H1 (cell line): ENCODE measurements around the gene NFATC4. TPM values are rescaled to one million over a fixed set of nuclear protein-coding genes. Genes with fewer than 3 reads are reported as not detected.
A peak's percentile ranks its signal among the peaks of the same experiment; 100 is the strongest.

Experiments
- CTCF ChIA-PET: fragments of 300-600 bp; sonication (Branson Sonifier 250); formaldehyde crosslinking; loops from one replicate; lab custom pipeline; 2021; ENCODE audit not compliant: partially characterized antibody; lab: Charles Lee
- POLR2A ChIA-PET: fragments of 300-600 bp; sonication (Branson Sonifier 250); formaldehyde crosslinking; loops from one replicate; lab custom pipeline; 2021; ENCODE audit warnings: inconsistent platforms; ENCODE audit not compliant: partially characterized antibody; lab: Charles Lee
- DNase-seq, 2 experiments: peaks; one replicate each; pipeline versions ENCODE4 v3.0.0 to v3.0.0-alpha.2; 2010 to 2022; ENCODE audit warnings: low spot score in 2 of 2, low read depth in 1 of 2, mixed read lengths in 1 of 2
- FAIRE-seq: peaks from 2 replicates; lab custom pipeline; 2011; peaks lifted over from hg19 to GRCh38; lab: Jason Lieb, UNC
- H2AFZ ChIP-seq: 2 replicates; pipeline ENCODE4 v1.8.1; 2012; ENCODE audit warnings: low read length, inconsistent platforms
- H2AK5ac ChIP-seq: 2 replicates; pipeline ENCODE4 v1.6.1; 2013; ENCODE audit warnings: low read depth, low read length
- H2BK120ac ChIP-seq: replicated peaks from 2 replicates; pipeline ENCODE3; 2013; ENCODE audit warnings: low read depth, low read length, inconsistent platforms
- H2BK12ac ChIP-seq: 2 replicates; pipeline ENCODE4 v1.6.1; 2013; ENCODE audit warnings: low read depth, low read length
- H2BK15ac ChIP-seq: 2 replicates; pipeline ENCODE4 v1.6.1; 2013; ENCODE audit warnings: low read length
- H2BK20ac ChIP-seq: 2 replicates; pipeline ENCODE4 v1.6.1; 2013; ENCODE audit warnings: low read length
- H2BK5ac ChIP-seq: 2 replicates; pipeline ENCODE4 v1.6.1; 2013; ENCODE audit warnings: low read depth, low read length
- H3K14ac ChIP-seq: 2 replicates; pipeline ENCODE4 v1.6.1; 2013; ENCODE audit warnings: inconsistent platforms; ENCODE audit not compliant: insufficient read length
- H3K18ac ChIP-seq: 2 replicates; pipeline ENCODE4 v1.6.1; 2013; ENCODE audit warnings: low read length; ENCODE audit errors: extremely low read depth
- H3K23ac ChIP-seq: 2 replicates; pipeline ENCODE4 v1.6.1; 2013; ENCODE audit warnings: inconsistent platforms; ENCODE audit not compliant: insufficient read length
- H3K23me2 ChIP-seq: 2 replicates; pipeline ENCODE4 v1.6.1; 2013; ENCODE audit warnings: low read depth, low read length
- H3K27ac ChIP-seq: 2 replicates; pipeline ENCODE4 v1.6.1; 2011; ENCODE audit warnings: low read depth, low read length, inconsistent platforms
- H3K27me3 ChIP-seq, 4 experiments: replicated peaks in 1 of 4; 1 replicate in 1 of 4; 2 replicates in 3 of 4; pipeline versions ENCODE4 v1.6.1 to v1.8.1; 2011 to 2013; ENCODE audit warnings: low read length in 3 of 4, mild to moderate bottlenecking in 3 of 4, inconsistent platforms in 2 of 4, mixed read lengths in 2 of 4, moderate library complexity in 1 of 4; ENCODE audit not compliant: control insufficient read depth in 3 of 4, insufficient read depth in 3 of 4; ENCODE audit errors: extremely low read depth in 1 of 4
- H3K36me3 ChIP-seq, 4 experiments: 2 replicates each; pipeline versions ENCODE4 v1.6.1 to v1.8.1; 2011 to 2013; ENCODE audit warnings: mild to moderate bottlenecking in 4 of 4, low read length in 3 of 4, moderate library complexity in 2 of 4, control low read depth in 1 of 4, inconsistent platforms in 1 of 4; ENCODE audit not compliant: insufficient read depth in 4 of 4, control insufficient read depth in 2 of 4
- H3K4ac ChIP-seq: replicated peaks from 2 replicates; pipeline ENCODE3; 2013; ENCODE audit warnings: low read length, low read depth, mixed read lengths, inconsistent platforms; ENCODE audit not compliant: insufficient read length
- H3K4me1 ChIP-seq, 4 experiments: replicated peaks in 1 of 4; 1 replicate in 1 of 4; 2 replicates in 3 of 4; pipeline versions ENCODE4 v1.6.1 to v1.8.1; 2011 to 2013; ENCODE audit warnings: low read length in 3 of 4, inconsistent platforms in 2 of 4, mixed read lengths in 1 of 4; ENCODE audit not compliant: insufficient read depth in 4 of 4, control insufficient read depth in 3 of 4
- H3K4me2 ChIP-seq, 2 experiments: 2 replicates each; pipeline versions ENCODE4 v1.6.1 to v1.8.1; 2011 to 2013; ENCODE audit warnings: low read depth in 2 of 2, low read length in 2 of 2, control low read depth in 1 of 2, inconsistent platforms in 1 of 2, mild to moderate bottlenecking in 1 of 2; ENCODE audit not compliant: insufficient read depth in 1 of 2
- H3K4me3 ChIP-seq, 4 experiments: fragments of 200-600, 300-600 bp in 1 of 4; sonication (generic), shearing (Covaris generic), sonication (Bioruptor Twin) in 1 of 4; 2 replicates each; pipeline versions ENCODE4 v1.5.1 to v1.8.1; 2011 to 2016; ENCODE audit warnings: low read length in 4 of 4, low read depth in 3 of 4, control low read depth in 2 of 4, inconsistent platforms in 2 of 4, mild to moderate bottlenecking in 2 of 4, mixed read lengths in 1 of 4, moderate library complexity in 1 of 4; ENCODE audit not compliant: insufficient read depth in 2 of 4; ENCODE audit errors: extremely low read depth in 1 of 4
- H3K56ac ChIP-seq: replicated peaks from 2 replicates; pipeline ENCODE3; 2013; ENCODE audit warnings: low read depth, mild to moderate bottlenecking, mixed read lengths, low read length, inconsistent platforms; ENCODE audit not compliant: insufficient read length
- H3K79me1 ChIP-seq: 2 replicates; pipeline ENCODE4 v1.6.1; 2013; ENCODE audit warnings: low read depth, low read length, control low read depth
- H3K79me2 ChIP-seq, 2 experiments: 2 replicates each; pipeline versions ENCODE4 v1.6.1 to v1.8.1; 2012 to 2013; ENCODE audit warnings: low read length in 2 of 2, mild to moderate bottlenecking in 2 of 2, inconsistent platforms in 1 of 2; ENCODE audit not compliant: insufficient read depth in 2 of 2, control insufficient read depth in 1 of 2
- H3K9ac ChIP-seq, 4 experiments: replicated peaks in 1 of 4; 1 replicate in 1 of 4; 2 replicates in 3 of 4; pipeline versions ENCODE4 v1.6.1 to v1.8.1; 2011 to 2013; ENCODE audit warnings: low read depth in 3 of 4, low read length in 3 of 4, control low read depth in 2 of 4, mild to moderate bottlenecking in 2 of 4, moderate library complexity in 2 of 4, inconsistent platforms in 1 of 4; ENCODE audit errors: extremely low read depth in 1 of 4
- H3K9me3 ChIP-seq, 2 experiments: 2 replicates each; pipeline versions ENCODE4 v1.6.1 to v1.8.1; 2012 to 2013; ENCODE audit warnings: mild to moderate bottlenecking in 2 of 2, moderate library complexity in 2 of 2, control low read depth in 1 of 2, inconsistent platforms in 1 of 2, low read depth in 1 of 2, low read length in 1 of 2, mixed read lengths in 1 of 2; ENCODE audit not compliant: insufficient read depth in 2 of 2
- H4K20me1 ChIP-seq, 2 experiments: replicated peaks in 1 of 2; 2 replicates each; pipeline versions ENCODE3 to v1.8.1; 2011 to 2013; ENCODE audit warnings: inconsistent platforms in 2 of 2, low read length in 2 of 2, mild to moderate bottlenecking in 1 of 2; ENCODE audit not compliant: insufficient read depth in 2 of 2, control insufficient read depth in 1 of 2
- H4K5ac ChIP-seq: 2 replicates; pipeline ENCODE4 v1.6.1; 2013; ENCODE audit warnings: low read length, low read depth, mixed read lengths, inconsistent platforms; ENCODE audit not compliant: insufficient read length
- H4K8ac ChIP-seq: 2 replicates; pipeline ENCODE4 v1.8.0; 2013; ENCODE audit warnings: mild to moderate bottlenecking, moderate library complexity, low read length, inconsistent platforms; ENCODE audit not compliant: insufficient read depth; ENCODE audit errors: extremely low read depth
- H4K91ac ChIP-seq: replicated peaks from 2 replicates; pipeline ENCODE3; 2013; ENCODE audit warnings: low read length, mixed read lengths, inconsistent platforms; ENCODE audit not compliant: insufficient read length
- ATF3 ChIP-seq: IDR thresholded peaks from 2 replicates; pipeline ENCODE4 v1.6.1; 2011; ENCODE audit warnings: low read depth, mild to moderate bottlenecking, low read length; ENCODE audit not compliant: insufficient read depth
- BCL11A ChIP-seq, 2 experiments: IDR thresholded peaks; one replicate each; pipeline ENCODE4 v1.6.1; 2011; ENCODE audit warnings: low read depth in 2 of 2, low read length in 2 of 2, mild to moderate bottlenecking in 2 of 2
- HDAC2 ChIP-seq, 2 experiments: fragments of 300-600 bp in 1 of 2; sonication (generic) in 1 of 2; IDR thresholded peaks; 2 replicates each; pipeline ENCODE4 v1.6.1; 2011 to 2012; ENCODE audit warnings: low read depth in 2 of 2, low read length in 2 of 2, mild to moderate bottlenecking in 2 of 2, moderate library complexity in 2 of 2, borderline replicate concordance in 1 of 2, inconsistent platforms in 1 of 2
- POLR2AphosphoS5 ChIP-seq: IDR thresholded peaks from 2 replicates; pipeline ENCODE4 v1.6.1; 2011; ENCODE audit warnings: low read depth, low read length
- RFX5 ChIP-seq: IDR thresholded peaks from 2 replicates; pipeline ENCODE4 v1.6.1; 2011; ENCODE audit warnings: low read depth, low read length, improper control_type of control experiment, borderline replicate concordance
- RXRA ChIP-seq: IDR thresholded peaks from 2 replicates; pipeline ENCODE4 v1.6.1; 2011; ENCODE audit warnings: low read depth, mild to moderate bottlenecking, low read length, moderate library complexity; ENCODE audit not compliant: insufficient read depth
- SIX5 ChIP-seq: IDR thresholded peaks from 2 replicates; pipeline ENCODE4 v1.6.1; 2011; ENCODE audit warnings: mild to moderate bottlenecking, low read depth, low read length
- SP1 ChIP-seq: IDR thresholded peaks from 2 replicates; pipeline ENCODE4 v1.6.1; 2011; ENCODE audit warnings: low read depth, low read length
- SP2 ChIP-seq: IDR thresholded peaks from 2 replicates; pipeline ENCODE4 v1.6.1; 2012; ENCODE audit warnings: mild to moderate bottlenecking, low read length, inconsistent platforms
- SUZ12 ChIP-seq: fragments of 200-600 bp; sonication (generic); IDR thresholded peaks from 2 replicates; pipeline ENCODE4 v1.6.1; 2012; ENCODE audit warnings: mild to moderate bottlenecking, inconsistent platforms, low read length, moderate library complexity, mixed read lengths
- TCF12 ChIP-seq: IDR thresholded peaks from 2 replicates; pipeline ENCODE4 v1.6.1; 2011; ENCODE audit warnings: low read depth, mild to moderate bottlenecking, low read length
- WGBS, 2 experiments: shearing (Covaris generic) in 1 of 2; methylation state at CpG; one replicate each; pipeline versions ENCODE4 v1.1.6 to v1.1.7; 2013 to 2015; ENCODE audit warnings: low lambda C conversion rate in 2 of 2, mixed read lengths in 2 of 2, inconsistent platforms in 1 of 2, low coverage in 1 of 2, missing lambda C conversion rate in 1 of 2; ENCODE audit not compliant: insufficient replicate concordance in 2 of 2, insufficient coverage in 1 of 2, insufficient read length in 1 of 2; ENCODE audit errors: extremely low coverage in 1 of 2, missing lambda C conversion rate in 1 of 2; 5-methylcytosine and 5-hydroxymethylcytosine counted together
- polyA plus RNA-seq, 7 experiments: library from polyadenylated mRNA; depleted of rRNA in 3 of 7; stranded (reverse) in 5 of 7; unstranded in 2 of 7; fragments of >200 nt in 5 of 7; fragments of 200-250 nt in 2 of 7; gene quantifications; 1 replicate in 5 of 7; 2 replicates in 1 of 7; 4 replicates in 1 of 7; pipeline versions ENCODE4 v1.2.1 to v1.2.3, GENCODE V29; 2011 to 2013; ENCODE audit warnings: missing spikeins in 2 of 7, mixed read lengths in 2 of 7
- total RNA-seq: library from RNA; stranded (reverse); fragmentation: NEBNext Ultra II Directional; extraction: Animal tissue kit (Norgen Biotek cat#: 25700); gene quantifications from 2 replicates; pipeline ENCODE4 v1.2.1, GENCODE V29; 2021

The NFATC4 gene
- total and polyA plus RNA-seq, 2 of the 8 experiments (the other 6 are each of a cell fraction or from before 2014, with no cell fraction given): 47.3 to 50.3 TPM

- Histone ChIP-seq H4K20me1 (no peaks in the 10 kb centered on the region), H2BK12ac (no peak overlapping the region), H2BK5ac (no peak overlapping the region), H4K91ac (no peak overlapping the region), H2BK20ac (no peak overlapping the region), H2BK120ac (no peak overlapping the region), H3K79me2 (no peaks in the 10 kb centered on the region), H3K4me3 (no peak overlapping the region), H3K36me3 (peaks cover 4 to 11% (median 7%) of the 10 kb centered on the region in 4 experiments; a peak in 5 of 8 replicates), H4K8ac (peak overlapping the region; percentile 57; the same call in 1 of the 2 replicates), H3K27ac (no peak overlapping the region), H3K23me2 (no peaks in the 10 kb centered on the region), H3K79me1 (no peaks in the 10 kb centered on the region), H4K5ac (no peak overlapping the region), H3K9me3 (no peaks in the 10 kb centered on the region), H3K4me1 (no peaks in the 10 kb centered on the region), H3K23ac (no peak overlapping the region), H3K18ac (no peak overlapping the region), H2AK5ac (no peak overlapping the region), H2BK15ac (no peak overlapping the region), H3K14ac (no peak overlapping the region), H3K9ac (no peak overlapping the region), H3K4ac (no peak overlapping the region), H2AFZ (no peak overlapping the region), H3K4me2 (no peak overlapping the region), H3K27me3 (peaks cover 0 to 6% (median 2%) of the 10 kb centered on the region in 4 experiments; a peak in 3 of 7 replicates), H3K56ac (no peak overlapping the region)
- no peak for DNase-seq
- no peak for FAIRE-seq
- WGBS, 2 experiments: 91% methylated on average over 16 of the region's 16 CpGs; no CpG with 5 or more reads in 1 of the 2 experiments
- ChIA-PET POLR2A (interaction anchor here (1.1 to 6.3 kb wide), 2 partner anchors 12 to 19 kb away, joined by 5 to 28 read pairs; partner anchors contain the start of genes CBLN3 and KHNYN), CTCF (interaction anchor here (1.2 to 21.3 kb wide), 8 partner anchors 9 to 88 kb away, joined by 4 to 664 read pairs (median 18); partner anchors contain the start of genes ADCY4, CBLN3, NYNRIN and RIPK3)
- TF ChIP-seq RXRA (no peak), SIX5 (no peak), RFX5 (no peak), TCF12 (no peak), HDAC2 (IDR thresholded peaks at IDR 0.05; ENCODE audit: borderline replicate concordance in 1 of 2, low read depth in 2 of 2, low read length in 2 of 2) (no peak), BCL11A (IDR thresholded peaks at IDR 0.05; ENCODE audit: low read depth in 2 of 2, low read length in 2 of 2) (no peak), SP2 (no peak), SP1 (no peak), POLR2AphosphoS5 (no peak), SUZ12 (no peak), ATF3 (no peak)
Observed at GRCh38 chr14:24416932-24417619, 49.1 kb downstream of the NFATC4 start.
